Measurements from ENCODE around the gene CST5.
"Not testable (repeated sequence)": the region's sequence is repeated elsewhere in the genome, so short reads cannot be mapped to it uniquely, and the experiment has no call there.

Gene CST5

GRCh38 chr20:23918896-23919295, 39.3 kb upstream of the CST5 start:
- H3K4me1 Mint-ChIP-seq: peaks cover 52% of the 10 kb centered on the region
- DNase-seq: no peak
- no peaks in the 10 kb centered on the region for H3K9me3 Mint-ChIP-seq
- H3K27me3 Mint-ChIP-seq (ENCODE audit: low read depth, poor library complexity): peaks cover 10% of the 10 kb centered on the region
- TF ChIP-seq CTCF (IDR thresholded peaks at IDR 0.05): no peak
- no peak overlapping the region for H3K4me3 Mint-ChIP-seq
- H3K36me3 Mint-ChIP-seq (ENCODE audit: low read depth): no peaks in the 10 kb centered on the region
- H3K27ac Mint-ChIP-seq: no peak overlapping the region

- Mint-ChIP-seq H3K4me1 (peaks cover 52% of the 10 kb centered on the region), H3K4me3 (no peak overlapping the region), H3K36me3 (ENCODE audit: low read depth) (no peaks in the 10 kb centered on the region), H3K9me3 (no peaks in the 10 kb centered on the region), H3K27ac (no peak overlapping the region), H3K27me3 (ENCODE audit: low read depth, poor library complexity) (peaks cover 10% of the 10 kb centered on the region)
- TF ChIP-seq CTCF (IDR thresholded peaks at IDR 0.05): no peak
- DNase-seq: no peak
Observed at GRCh38 chr20:23918101-23918862, 38.7 kb upstream of the CST5 start.

- no peak for DNase-seq
- Mint-ChIP-seq H3K4me1 (peaks cover 48% of the 10 kb centered on the region), H3K27ac (no peak overlapping the region), H3K36me3 (ENCODE audit: low read depth) (no peaks in the 10 kb centered on the region), H3K4me3 (no peak overlapping the region), H3K27me3 (ENCODE audit: low read depth, poor library complexity) (peaks cover 10% of the 10 kb centered on the region), H3K9me3 (no peaks in the 10 kb centered on the region)
- TF ChIP-seq CTCF (IDR thresholded peaks at IDR 0.05): no peak
Observed at GRCh38 chr20:23917024-23917725, 37.6 kb upstream of the CST5 start.

GRCh38 chr20:23915844-23916243, 36.3 kb upstream of the CST5 start:
- Mint-ChIP-seq H3K4me1 (peaks cover 36% of the 10 kb centered on the region), H3K36me3 (ENCODE audit: low read depth) (no peaks in the 10 kb centered on the region), H3K27ac (no peak overlapping the region), H3K9me3 (no peaks in the 10 kb centered on the region), H3K27me3 (ENCODE audit: low read depth, poor library complexity) (peaks cover 10% of the 10 kb centered on the region), H3K4me3 (no peak overlapping the region)
- DNase-seq: no peak
- no peak for TF ChIP-seq CTCF (IDR thresholded peaks at IDR 0.05)

GRCh38 chr20:23914469-23914868, 34.9 kb upstream of the CST5 start:
- not testable (repeated sequence) for H3K9me3 Mint-ChIP-seq; DNase-seq; H3K27ac Mint-ChIP-seq; H3K4me3 Mint-ChIP-seq; H3K27me3 Mint-ChIP-seq (ENCODE audit: low read depth, poor library complexity); H3K36me3 Mint-ChIP-seq (ENCODE audit: low read depth)
- H3K4me1 Mint-ChIP-seq: peaks cover 23% of the 10 kb centered on the region

GRCh38 chr20:23910210-23910609, 30.7 kb upstream of the CST5 start:
- Mint-ChIP-seq H3K4me1 (no peaks in the 10 kb centered on the region), H3K4me3 (no peak overlapping the region)
- TF ChIP-seq CTCF (IDR thresholded peaks at IDR 0.05): no peak

More at GRCh38 chr20:23910210-23910609, 30.7 kb upstream of the CST5 start:
- no peak for DNase-seq
- Mint-ChIP-seq H3K27ac (no peak overlapping the region), H3K27me3 (ENCODE audit: low read depth, poor library complexity) (no peaks in the 10 kb centered on the region), H3K9me3 (peaks cover 38% of the 10 kb centered on the region), H3K36me3 (ENCODE audit: low read depth) (peaks cover 12% of the 10 kb centered on the region)
